CD4-positive, alpha-beta T cell (primary cell): ENCODE results near the gene FGG. TPM values are rescaled to one million over a fixed set of nuclear protein-coding genes. Genes with fewer than 3 reads are reported as not detected.

Experiments used
- ATAC-seq: fragments of 200-7000 bp; cut with Tn5 transposase; one replicate; pipeline ENCODE4 v1.10.0; 2022; ENCODE audit warnings: mild to moderate bottlenecking; ENCODE audit not compliant: poor library complexity
- CTCF ChIA-PET: fragments of 350-600 bp; sonication (Branson Sonifier 250); formaldehyde crosslinking; loops from one replicate; lab custom pipeline; 2021; ENCODE audit warnings: antibody characterized with exemption, inconsistent platforms; lab: Charles Lee
- POLR2A ChIA-PET: fragments of 350-600 bp; sonication (Branson Sonifier 250); formaldehyde crosslinking; loops from one replicate; lab custom pipeline; 2021; ENCODE audit warnings: antibody characterized with exemption, inconsistent platforms; lab: Charles Lee
- DNase-seq, 14 experiments: peaks; one replicate each; pipeline ENCODE4 v3.0.0-alpha.2; 2013 to 2020; ENCODE audit warnings: mixed read lengths in 2 of 14
- H3K27ac ChIP-seq, 2 donors: one replicate each; pipeline versions ENCODE4 v1.5.1 to v1.7.0; 2013; ENCODE audit warnings: low read length in 2 of 2, low read depth in 1 of 2, mild to moderate bottlenecking in 1 of 2
- H3K27me3 ChIP-seq, 2 experiments: 1 replicate in 1 of 2; 2 replicates in 1 of 2; pipeline versions ENCODE4 v1.6.1 to v1.7.0; 2013; ENCODE audit warnings: low read length in 2 of 2, control low read depth in 1 of 2, mild to moderate bottlenecking in 1 of 2, moderate library complexity in 1 of 2; ENCODE audit not compliant: insufficient read depth in 2 of 2, control insufficient read depth in 1 of 2
- H3K36me3 ChIP-seq: one replicate; pipeline ENCODE4 v1.6.1; 2013; ENCODE audit warnings: low read length, control low read depth; ENCODE audit not compliant: insufficient read depth
- H3K4me1 ChIP-seq: one replicate; pipeline ENCODE4 v1.6.1; 2013; ENCODE audit warnings: low read length, control low read depth; ENCODE audit not compliant: insufficient read depth
- H3K4me3 ChIP-seq: one replicate; pipeline ENCODE4 v1.5.1; 2013; ENCODE audit warnings: mild to moderate bottlenecking, low read length, moderate library complexity
- H3K9me3 ChIP-seq, 2 experiments: 1 replicate in 1 of 2; 2 replicates in 1 of 2; pipeline versions ENCODE4 v1.6.1 to v1.7.0; 2013; ENCODE audit warnings: low read length in 2 of 2, mild to moderate bottlenecking in 2 of 2, control low read depth in 1 of 2, moderate library complexity in 1 of 2; ENCODE audit not compliant: control insufficient read depth in 1 of 2, insufficient read depth in 1 of 2
- H3K27ac Mint-ChIP-seq: one replicate; pipeline ENCODE4 v1.8.0; 2020; ENCODE audit warnings: mixed read lengths
- H3K27me3 Mint-ChIP-seq: one replicate; pipeline ENCODE4 v1.8.0; 2021; ENCODE audit warnings: mixed read lengths
- H3K36me3 Mint-ChIP-seq: one replicate; pipeline ENCODE4 v1.8.0; 2021; ENCODE audit warnings: low read depth, mixed read lengths
- H3K4me1 Mint-ChIP-seq: one replicate; pipeline ENCODE4 v1.8.0; 2021; ENCODE audit warnings: low read depth, mixed read lengths
- H3K4me3 Mint-ChIP-seq: one replicate; pipeline ENCODE4 v1.8.0; 2020; ENCODE audit warnings: mild to moderate bottlenecking, mixed read lengths
- H3K9me3 Mint-ChIP-seq: one replicate; pipeline ENCODE4 v1.8.0; 2020; ENCODE audit warnings: mixed read lengths
- intact Hi-C, 2 experiments: fragments of 100-400 bp; cut with DNase I in 1 of 2; cut with micrococcal nuclease in 1 of 2; formaldehyde crosslinking; loops; one replicate each; pipeline versions ENCODE4 v1.15.1 to v1.9.0; 2023 to 2025; cut with DNase I, micrococcal nuclease
- total RNA-seq, 174 experiments: library from RNA in 2 of 174; stranded (reverse) in 2 of 174; gene quantifications; one replicate each; pipeline ENCODE4 v1.2.3 and lab custom pipeline; 2021 to 2026
- TF ChIP-seq, protein P1 (sequence below): fragments of 200-600 bp; IDR thresholded peaks from one replicate; pipeline ENCODE4 v1.8.0; 2022; ENCODE audit warnings: antibody characterized with exemption, mild to moderate bottlenecking

Gene FGG
- total RNA-seq, 2 experiments from 2014 or later: not detected

- no peaks in the 10 kb centered on the region for H3K9me3 ChIP-seq
- no peaks in the 10 kb centered on the region for H3K4me1 ChIP-seq
- CTCF ChIA-PET: no interaction called here
- Mint-ChIP-seq H3K9me3 (no peaks in the 10 kb centered on the region), H3K27me3 (peaks cover 14% of the 10 kb centered on the region), H3K36me3 (no peaks in the 10 kb centered on the region), H3K4me3 (no peak overlapping the region), H3K27ac (no peak overlapping the region), H3K4me1 (no peaks in the 10 kb centered on the region)
- no peak overlapping the region for H3K4me3 ChIP-seq
- no peak overlapping the region for H3K27ac ChIP-seq
- TF ChIP-seq, protein P1, sequence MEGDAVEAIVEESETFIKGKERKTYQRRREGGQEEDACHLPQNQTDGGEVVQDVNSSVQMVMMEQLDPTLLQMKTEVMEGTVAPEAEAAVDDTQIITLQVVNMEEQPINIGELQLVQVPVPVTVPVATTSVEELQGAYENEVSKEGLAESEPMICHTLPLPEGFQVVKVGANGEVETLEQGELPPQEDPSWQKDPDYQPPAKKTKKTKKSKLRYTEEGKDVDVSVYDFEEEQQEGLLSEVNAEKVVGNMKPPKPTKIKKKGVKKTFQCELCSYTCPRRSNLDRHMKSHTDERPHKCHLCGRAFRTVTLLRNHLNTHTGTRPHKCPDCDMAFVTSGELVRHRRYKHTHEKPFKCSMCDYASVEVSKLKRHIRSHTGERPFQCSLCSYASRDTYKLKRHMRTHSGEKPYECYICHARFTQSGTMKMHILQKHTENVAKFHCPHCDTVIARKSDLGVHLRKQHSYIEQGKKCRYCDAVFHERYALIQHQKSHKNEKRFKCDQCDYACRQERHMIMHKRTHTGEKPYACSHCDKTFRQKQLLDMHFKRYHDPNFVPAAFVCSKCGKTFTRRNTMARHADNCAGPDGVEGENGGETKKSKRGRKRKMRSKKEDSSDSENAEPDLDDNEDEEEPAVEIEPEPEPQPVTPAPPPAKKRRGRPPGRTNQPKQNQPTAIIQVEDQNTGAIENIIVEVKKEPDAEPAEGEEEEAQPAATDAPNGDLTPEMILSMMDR: no peak
- POLR2A ChIA-PET: no interaction called here
- ATAC-seq (no peak), DNase-seq (no peak)
- H3K36me3 ChIP-seq: no peaks in the 10 kb centered on the region
- intact Hi-C loops: no loop called here
- no peaks in the 10 kb centered on the region for H3K27me3 ChIP-seq
Observed at GRCh38 chr4:154583230-154583629, 29.2 kb downstream of the FGG start.

GRCh38 chr4:154582723-154583122, 29.7 kb downstream of the FGG start:
- peaks cover 19% of the 10 kb centered on the region for H3K27me3 Mint-ChIP-seq
- no peak overlapping the region for H3K27ac ChIP-seq
- no peak for DNase-seq
- intact Hi-C loops: no loop called here
- H3K4me1 ChIP-seq: no peaks in the 10 kb centered on the region
- H3K4me3 ChIP-seq: no peak overlapping the region
- ATAC-seq: no peak
- no peaks in the 10 kb centered on the region for H3K36me3 ChIP-seq
- CTCF ChIA-PET: no interaction called here
- POLR2A ChIA-PET: no interaction called here
- no peak overlapping the region for H3K27ac Mint-ChIP-seq
- H3K36me3 Mint-ChIP-seq: no peaks in the 10 kb centered on the region
- H3K9me3 ChIP-seq: no peaks in the 10 kb centered on the region
- TF ChIP-seq, protein P1: no peak
- H3K9me3 Mint-ChIP-seq: no peaks in the 10 kb centered on the region
- no peak overlapping the region for H3K4me3 Mint-ChIP-seq
- H3K27me3 ChIP-seq: no peaks in the 10 kb centered on the region
- no peaks in the 10 kb centered on the region for H3K4me1 Mint-ChIP-seq

DNA sequence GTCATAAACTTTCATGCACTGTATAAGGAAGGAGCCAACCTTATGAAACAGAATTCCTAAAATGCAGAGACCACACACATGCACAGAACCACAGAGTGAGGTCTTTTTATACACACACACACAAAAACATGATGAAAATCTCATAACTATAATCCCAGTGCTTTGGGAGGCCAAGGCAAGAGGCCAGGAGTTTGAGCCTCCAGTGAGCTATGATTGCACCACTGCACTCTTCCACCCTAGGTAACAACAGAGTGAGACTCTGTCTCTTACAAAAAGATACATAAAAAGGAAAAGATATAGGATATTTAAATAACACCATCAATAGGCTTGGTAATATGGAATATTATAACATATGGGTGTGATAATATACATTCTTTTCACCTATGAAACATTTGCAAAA, 32.5 kb downstream of the FGG start:
- ATAC-seq (no peak), DNase-seq (no peak)
- Mint-ChIP-seq H3K36me3 (no peaks in the 10 kb centered on the region), H3K4me3 (no peak overlapping the region), H3K27ac (no peak overlapping the region), H3K27me3 (peaks cover 28% of the 10 kb centered on the region), H3K4me1 (no peaks in the 10 kb centered on the region), H3K9me3 (no peaks in the 10 kb centered on the region)
- TF ChIP-seq, protein P1: no peak
- Histone ChIP-seq H3K4me1 (no peaks in the 10 kb centered on the region), H3K4me3 (no peak overlapping the region), H3K9me3 (no peaks in the 10 kb centered on the region), H3K27ac (no peak overlapping the region), H3K36me3 (no peaks in the 10 kb centered on the region), H3K27me3 (no peaks in the 10 kb centered on the region)
- ChIA-PET POLR2A (no interaction called here), CTCF (no interaction called here)
- intact Hi-C loops: no loop called here
